Adipocyte (in vitro differentiated cells): ENCODE measurements around the gene REEP1.
A peak's percentile ranks its signal among the peaks of the same experiment; 100 is the strongest.

Experiments
- DNase-seq: peaks from one replicate; pipeline ENCODE4 v3.0.0-alpha.2; 2015; ENCODE audit warnings: low read depth
- H3K27me3 ChIP-seq: replicated peaks from 2 replicates; pipeline ENCODE4 v1.7.0; 2013; ENCODE audit warnings: mild to moderate bottlenecking, low read length, moderate library complexity; ENCODE audit not compliant: control insufficient read depth, insufficient read depth
- H3K36me3 ChIP-seq: 2 replicates; pipeline ENCODE4 v1.7.0; 2013; ENCODE audit warnings: low read length, mild to moderate bottlenecking, moderate library complexity; ENCODE audit not compliant: control insufficient read depth, insufficient read depth, severe bottlenecking
- H3K4me1 ChIP-seq: 2 replicates; pipeline ENCODE4 v1.7.0; 2013; ENCODE audit warnings: mild to moderate bottlenecking, low read length, moderate library complexity; ENCODE audit not compliant: control insufficient read depth, insufficient read depth
- H3K4me3 ChIP-seq: 2 replicates; pipeline ENCODE4 v1.7.0; 2013; ENCODE audit warnings: mild to moderate bottlenecking, low read length, moderate library complexity
- H3K9ac ChIP-seq: 2 replicates; pipeline ENCODE4 v1.7.0; 2013; ENCODE audit warnings: mild to moderate bottlenecking, low read length, moderate library complexity
- H3K9me3 ChIP-seq: 2 replicates; pipeline ENCODE4 v1.7.0; 2013; ENCODE audit warnings: mild to moderate bottlenecking, low read length, moderate library complexity; ENCODE audit not compliant: control insufficient read depth

Gene REEP1

DNA sequence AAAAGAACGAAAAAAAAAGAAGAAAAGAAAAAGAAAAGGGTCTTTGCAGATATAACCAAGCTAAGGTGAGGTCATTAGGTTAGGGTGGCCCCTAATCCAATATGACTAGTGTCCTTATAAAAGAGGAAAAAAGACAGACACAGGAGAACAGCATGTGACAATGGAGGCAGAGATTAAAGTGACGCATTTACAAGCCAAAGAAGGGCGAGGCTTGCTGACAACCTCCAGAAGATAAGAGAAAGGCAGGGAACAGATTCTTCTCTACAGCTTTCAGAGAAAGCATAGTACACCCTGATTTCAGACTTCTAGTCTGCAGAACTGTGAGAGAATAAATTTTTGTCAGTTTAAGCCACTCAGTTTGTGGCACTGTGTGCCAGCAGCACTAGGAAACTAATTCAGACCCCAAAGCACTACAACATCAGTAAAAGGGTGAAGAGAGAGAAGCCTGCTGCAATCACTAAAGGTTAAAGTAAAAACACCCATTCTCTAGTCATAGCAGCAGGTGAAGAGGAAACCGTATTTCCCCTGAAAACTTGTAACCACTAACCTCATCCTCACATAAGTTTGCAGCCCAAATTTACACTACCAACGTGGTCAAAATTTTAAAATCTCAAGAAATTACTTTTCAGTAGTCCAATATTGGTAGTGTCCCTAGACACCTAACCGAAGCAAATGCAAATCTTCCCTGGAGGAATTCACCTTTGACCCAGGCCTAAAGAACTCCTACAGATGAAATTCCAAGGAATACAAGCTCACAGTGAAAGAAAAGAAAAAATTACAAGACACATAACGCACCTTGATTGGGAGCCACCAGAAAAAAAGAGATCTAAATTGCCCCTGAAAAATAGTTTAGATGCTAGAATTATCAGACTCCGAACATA lies 17.5 kb downstream of the REEP1 start:
- no peak overlapping the region for H3K4me3 ChIP-seq
- peaks cover 59% of the 10 kb centered on the region for H3K27me3 ChIP-seq
- no peak for DNase-seq

GRCh38 chr2:86315084-86315483 lies 22.3 kb downstream of the REEP1 start:
- Histone ChIP-seq H3K4me1 (no peaks in the 10 kb centered on the region), H3K9me3 (no peaks in the 10 kb centered on the region), H3K4me3 (no peak overlapping the region), H3K9ac (no peak overlapping the region), H3K27me3 (peaks cover 59% of the 10 kb centered on the region), H3K36me3 (no peaks in the 10 kb centered on the region)
- no peak for DNase-seq

More for the DNA sequence above, 17.5 kb downstream of the REEP1 start:
- H3K36me3 ChIP-seq = no peaks in the 10 kb centered on the region
- H3K9me3 ChIP-seq = no peaks in the 10 kb centered on the region
- no peaks in the 10 kb centered on the region for H3K4me1 ChIP-seq
- H3K9ac ChIP-seq = no peak overlapping the region

DNA sequence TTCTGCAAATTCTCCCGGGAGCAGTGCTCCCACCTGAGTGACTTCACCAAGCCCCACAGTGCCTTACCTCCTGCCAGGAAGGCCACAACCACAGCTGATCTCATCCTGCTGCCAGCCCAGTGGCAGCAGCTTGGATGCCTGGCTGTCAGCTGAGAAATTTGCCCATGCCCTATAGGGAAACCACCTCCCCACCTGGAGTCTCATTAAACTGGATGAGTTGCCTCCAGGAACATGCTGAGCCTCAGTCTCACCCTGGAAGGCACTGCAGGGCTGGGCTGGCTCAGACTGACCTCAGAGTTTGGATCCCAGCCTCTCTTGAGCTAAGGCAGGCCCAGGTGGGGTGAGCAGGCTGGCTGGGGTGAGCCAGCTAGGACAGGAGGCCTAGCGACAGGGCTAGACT lies 23.3 kb downstream of the REEP1 start:
- no peak overlapping the region for H3K4me3 ChIP-seq
- no peaks in the 10 kb centered on the region for H3K36me3 ChIP-seq
- peaks cover 56% of the 10 kb centered on the region for H3K27me3 ChIP-seq

DNA sequence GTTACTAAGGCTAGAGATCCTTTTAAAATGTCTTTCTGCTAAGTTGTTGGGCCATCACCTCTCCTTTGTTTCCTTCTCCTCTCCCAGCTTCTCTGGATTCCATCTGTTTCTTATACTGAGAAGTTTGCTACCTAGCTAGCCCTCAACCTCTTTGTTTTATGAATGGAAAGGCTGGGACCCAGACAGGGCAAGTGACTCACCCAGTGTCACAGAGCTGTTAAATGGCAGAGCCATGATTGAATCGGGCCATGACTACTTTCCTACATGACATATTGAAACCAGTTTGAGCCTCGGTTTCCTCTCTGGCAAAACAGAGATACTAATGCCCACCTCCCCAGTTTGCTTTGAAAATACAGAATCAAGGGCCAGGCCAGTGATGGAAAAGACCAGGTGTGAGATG lies 24.1 kb downstream of the REEP1 start:
- Histone ChIP-seq H3K9me3 (no peaks in the 10 kb centered on the region), H3K36me3 (no peaks in the 10 kb centered on the region), H3K4me3 (no peak overlapping the region), H3K4me1 (no peaks in the 10 kb centered on the region), H3K9ac (no peak overlapping the region), H3K27me3 (peaks cover 52% of the 10 kb centered on the region)
- DNase-seq = no peak

More for the DNA sequence above, 23.3 kb downstream of the REEP1 start:
- Histone ChIP-seq H3K4me1 (no peaks in the 10 kb centered on the region), H3K9ac (no peak overlapping the region), H3K9me3 (no peaks in the 10 kb centered on the region)
- no peak for DNase-seq

DNA sequence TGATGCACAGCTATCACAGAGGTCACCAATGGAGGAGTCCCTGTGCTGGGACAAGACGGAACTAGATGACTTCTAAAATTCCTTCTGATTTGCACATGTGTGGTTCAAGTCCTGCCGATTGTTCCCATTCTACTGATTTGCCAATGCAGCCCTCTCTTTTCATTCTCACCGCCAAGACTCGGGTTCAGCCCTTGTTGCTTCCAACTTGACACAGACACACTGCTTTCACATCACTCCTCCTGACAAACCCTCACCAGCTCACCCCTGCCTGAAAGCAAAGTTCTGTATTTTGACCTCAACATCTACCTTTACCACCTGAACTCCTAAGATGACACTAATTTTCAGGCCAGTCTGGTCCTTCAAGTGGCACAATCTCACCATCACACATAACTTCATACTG lies 25.5 kb downstream of the REEP1 start:
- DNase-seq = no peak
- no peak overlapping the region for H3K9ac ChIP-seq
- H3K9me3 ChIP-seq = no peaks in the 10 kb centered on the region
- no peaks in the 10 kb centered on the region for H3K36me3 ChIP-seq
- H3K27me3 ChIP-seq = peaks cover 40% of the 10 kb centered on the region
- no peak overlapping the region for H3K4me3 ChIP-seq
- no peaks in the 10 kb centered on the region for H3K4me1 ChIP-seq

DNA sequence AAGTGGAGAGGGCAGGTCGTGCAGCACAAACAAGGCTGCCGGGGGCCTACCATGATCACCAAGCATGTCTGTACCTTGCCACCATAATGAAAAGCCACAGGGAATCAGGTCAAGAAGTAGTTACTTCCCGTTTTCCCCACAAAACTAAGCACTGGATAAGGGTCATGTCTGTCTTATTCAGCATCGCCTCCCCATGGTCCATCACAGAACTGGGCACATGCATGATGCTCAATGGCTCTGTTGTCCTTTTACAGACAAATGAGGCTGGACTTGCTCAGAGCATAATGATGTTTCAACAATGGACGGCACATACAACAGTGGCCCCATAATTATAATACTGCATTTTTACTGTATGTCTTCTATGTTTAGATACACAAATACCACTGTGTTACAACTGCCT lies 27.5 kb downstream of the REEP1 start:
- Histone ChIP-seq H3K27me3 (peaks cover 44% of the 10 kb centered on the region), H3K4me1 (no peaks in the 10 kb centered on the region), H3K4me3 (no peak overlapping the region), H3K9me3 (no peaks in the 10 kb centered on the region), H3K9ac (no peak overlapping the region), H3K36me3 (no peaks in the 10 kb centered on the region)
- DNase-seq = no peak

DNA sequence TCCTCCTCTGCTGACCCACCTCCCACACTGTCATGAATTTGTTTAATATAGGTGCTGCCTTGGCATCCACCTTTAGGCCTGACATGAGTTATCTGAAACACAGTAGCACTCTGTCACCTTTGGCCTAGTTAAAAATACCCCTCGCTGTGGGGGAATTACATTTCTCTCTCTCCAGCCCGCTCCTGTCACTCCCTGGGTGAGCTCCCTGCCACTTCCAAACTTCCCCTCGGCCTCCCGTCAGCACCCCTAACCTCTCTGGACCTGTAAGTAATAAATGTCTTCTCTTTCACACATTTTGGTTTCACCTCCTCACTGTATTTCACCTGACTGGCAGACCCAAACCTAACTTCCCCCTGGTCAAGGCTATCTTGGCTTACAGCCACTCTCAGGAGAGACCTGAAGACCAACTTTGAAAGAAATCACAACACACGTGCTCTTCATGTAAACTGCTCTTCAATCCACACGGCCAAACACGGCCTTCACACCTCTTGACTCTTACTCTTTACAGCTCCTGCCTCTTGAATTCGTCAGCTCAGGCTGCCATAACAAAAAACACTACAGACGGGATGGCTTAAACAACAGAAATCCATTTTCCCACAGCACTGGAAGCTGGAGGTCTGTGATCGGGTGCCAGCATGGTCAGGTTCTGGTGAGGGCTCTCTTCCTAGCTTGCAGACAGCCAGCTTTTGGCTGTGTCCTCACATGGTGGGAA lies 28.3 kb downstream of the REEP1 start:
- Histone ChIP-seq H3K9me3 (no peaks in the 10 kb centered on the region), H3K27me3 (peaks cover 52% of the 10 kb centered on the region), H3K36me3 (no peaks in the 10 kb centered on the region), H3K9ac (no peak overlapping the region), H3K4me3 (no peak overlapping the region), H3K4me1 (no peaks in the 10 kb centered on the region)
- DNase-seq = no peak

DNA sequence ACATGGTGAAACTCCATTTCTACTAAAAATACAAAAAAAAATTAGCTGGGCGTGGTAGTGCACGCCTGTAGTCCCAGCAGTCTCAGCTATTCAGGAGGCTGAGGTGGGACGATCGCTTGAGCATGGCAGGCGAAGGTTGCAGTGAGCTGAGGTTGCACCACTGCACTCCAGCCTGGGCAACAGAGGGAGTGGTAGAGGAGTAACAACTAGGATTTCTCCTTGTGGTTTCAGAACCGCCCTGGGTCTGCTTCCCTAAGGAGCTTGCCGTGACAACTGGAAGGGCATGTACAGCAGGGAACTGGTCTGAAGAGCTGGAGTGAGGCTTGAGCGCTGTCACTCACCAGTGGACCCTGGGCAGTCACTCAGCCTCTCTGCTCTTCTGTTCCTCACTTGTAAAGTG lies 29.1 kb downstream of the REEP1 start:
- DNase-seq = no peak
- Histone ChIP-seq H3K9me3 (no peaks in the 10 kb centered on the region), H3K36me3 (no peaks in the 10 kb centered on the region), H3K4me3 (no peak overlapping the region), H3K9ac (no peak overlapping the region), H3K4me1 (no peaks in the 10 kb centered on the region), H3K27me3 (peaks cover 54% of the 10 kb centered on the region)

- Histone ChIP-seq H3K4me1 (peaks cover 3% of the 10 kb centered on the region), H3K4me3 (no peak overlapping the region), H3K9ac (no peak overlapping the region), H3K36me3 (no peaks in the 10 kb centered on the region), H3K9me3 (no peaks in the 10 kb centered on the region), H3K27me3 (peaks cover 51% of the 10 kb centered on the region)
- DNase-seq = no peak
These were observed 30.0 kb downstream of the REEP1 start for GRCh38 chr2:86307431-86307830.

DNA sequence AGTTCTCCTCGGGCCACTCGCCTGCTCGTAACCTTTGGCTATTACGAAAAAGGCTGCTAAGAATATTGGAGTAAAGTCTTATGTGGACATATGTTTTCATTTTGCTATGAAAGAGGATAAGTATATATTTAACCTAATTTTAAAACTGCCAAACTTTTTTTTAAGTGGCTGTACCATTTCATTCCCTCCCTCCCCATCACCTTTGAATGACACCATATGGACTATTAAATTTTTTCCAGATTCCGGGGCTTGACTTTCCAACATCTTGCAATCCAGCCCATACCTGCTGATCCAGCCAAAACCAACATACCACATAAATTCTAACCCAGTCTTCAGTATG lies 31.5 kb downstream of the REEP1 start:
- DNase-seq = peak; percentile 5
- Histone ChIP-seq H3K4me3 (no peak overlapping the region), H3K36me3 (no peaks in the 10 kb centered on the region), H3K27me3 (peaks cover 42% of the 10 kb centered on the region), H3K4me1 (peaks cover 3% of the 10 kb centered on the region), H3K9ac (no peak overlapping the region), H3K9me3 (no peaks in the 10 kb centered on the region)

DNA sequence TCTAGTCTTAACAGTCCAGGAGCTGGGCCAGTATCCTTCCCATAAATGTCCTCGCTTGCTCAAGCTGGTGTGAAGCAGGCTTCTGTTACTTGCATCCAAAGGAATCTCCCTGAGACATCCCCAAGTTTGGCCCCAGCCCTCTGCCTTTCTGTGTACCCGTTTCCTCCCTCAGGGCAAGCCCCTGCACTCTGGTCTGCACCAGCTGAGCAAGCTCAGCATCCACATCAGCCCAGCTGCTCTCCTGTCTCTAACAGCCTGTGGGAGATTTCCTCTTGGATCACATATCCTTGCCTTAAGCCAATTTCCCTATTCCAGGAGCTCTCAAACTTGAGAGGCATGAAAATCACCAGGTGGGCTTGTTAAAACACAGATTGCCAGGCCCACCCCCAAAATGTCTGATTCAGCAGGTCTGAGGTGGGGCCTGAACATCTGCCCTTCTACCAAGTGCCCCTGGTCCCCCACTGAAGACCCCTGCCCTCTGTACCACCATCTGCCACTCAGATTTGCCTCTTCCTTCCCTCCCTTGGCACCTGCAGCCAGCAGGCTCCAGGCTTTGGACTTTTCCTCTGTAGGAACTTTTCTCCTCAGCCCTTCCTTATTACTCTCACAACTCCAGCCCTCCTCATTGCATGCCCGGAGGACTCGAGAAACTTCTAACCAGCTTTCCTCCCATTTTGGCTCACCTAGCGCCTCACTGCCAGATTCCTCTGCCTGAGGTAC lies 32.1 kb downstream of the REEP1 start:
- Histone ChIP-seq H3K4me3 (no peak overlapping the region), H3K4me1 (peaks cover 3% of the 10 kb centered on the region), H3K9ac (no peak overlapping the region), H3K27me3 (peaks cover 42% of the 10 kb centered on the region), H3K36me3 (no peaks in the 10 kb centered on the region), H3K9me3 (no peaks in the 10 kb centered on the region)
- no peak for DNase-seq
